ENCODE results near the gene SH3RF3.

The SH3RF3 gene

GRCh38 chr2:109387778-109388469 lies 258.9 kb downstream of the SH3RF3 start:
- Mint-ChIP-seq H3K27me3 (peaks cover 24% of the 10 kb centered on the region), H3K27ac (ENCODE audit: low read depth) (no peak overlapping the region), H3K9me3 (no peaks in the 10 kb centered on the region), H3K4me1 (no peaks in the 10 kb centered on the region), H3K4me3 (no peak overlapping the region), H3K36me3 (ENCODE audit: insufficient read depth) (no peaks in the 10 kb centered on the region)
- DNase-seq (ENCODE audit: low spot score in 2 of 2) (no peak), ATAC-seq (replicated peaks; ENCODE audit: extremely low read depth, poor library complexity, severe bottlenecking) (no peak)

- no peak for DNase-seq (ENCODE audit: low spot score in 2 of 2)
- Mint-ChIP-seq H3K9me3 (no peaks in the 10 kb centered on the region), H3K4me1 (no peaks in the 10 kb centered on the region), H3K4me3 (no peak overlapping the region), H3K27me3 (peaks cover 14% of the 10 kb centered on the region), H3K27ac (ENCODE audit: low read depth) (no peak overlapping the region), H3K36me3 (ENCODE audit: insufficient read depth) (no peaks in the 10 kb centered on the region)
- no peak for ATAC-seq (replicated peaks; ENCODE audit: extremely low read depth, poor library complexity, severe bottlenecking)
These were observed 262.2 kb downstream of the SH3RF3 start for GRCh38 chr2:109391243-109391642.

GRCh38 chr2:109392140-109392539 lies 263.1 kb downstream of the SH3RF3 start:
- H3K9me3 Mint-ChIP-seq, result no peaks in the 10 kb centered on the region
- H3K4me1 Mint-ChIP-seq, result no peaks in the 10 kb centered on the region
- no peak overlapping the region for H3K27ac Mint-ChIP-seq (ENCODE audit: low read depth)
- DNase-seq (ENCODE audit: low spot score in 2 of 2) (no peak), ATAC-seq (replicated peaks; ENCODE audit: extremely low read depth, poor library complexity, severe bottlenecking) (no peak)
- peaks cover 23% of the 10 kb centered on the region for H3K27me3 Mint-ChIP-seq
- H3K4me3 Mint-ChIP-seq, result no peak overlapping the region
- H3K36me3 Mint-ChIP-seq (ENCODE audit: insufficient read depth), result peaks cover 3% of the 10 kb centered on the region

GRCh38 chr2:109392816-109393661 lies 264.0 kb downstream of the SH3RF3 start:
- Mint-ChIP-seq H3K27me3 (peaks cover 32% of the 10 kb centered on the region), H3K4me3 (no peak overlapping the region), H3K4me1 (peaks cover 7% of the 10 kb centered on the region), H3K36me3 (ENCODE audit: insufficient read depth) (peaks cover 3% of the 10 kb centered on the region), H3K27ac (ENCODE audit: low read depth) (no peak overlapping the region), H3K9me3 (no peaks in the 10 kb centered on the region)
- no peak for DNase-seq (ENCODE audit: low spot score in 2 of 2)
- no peak for ATAC-seq (replicated peaks; ENCODE audit: extremely low read depth, poor library complexity, severe bottlenecking)

- Mint-ChIP-seq H3K4me1 (peaks cover 8% of the 10 kb centered on the region), H3K4me3 (no peak overlapping the region), H3K27me3 (peaks cover 38% of the 10 kb centered on the region), H3K36me3 (ENCODE audit: insufficient read depth) (peaks cover 3% of the 10 kb centered on the region), H3K27ac (ENCODE audit: low read depth) (no peak overlapping the region), H3K9me3 (no peaks in the 10 kb centered on the region)
- ATAC-seq (replicated peaks; ENCODE audit: extremely low read depth, poor library complexity, severe bottlenecking) (no peak), DNase-seq (ENCODE audit: low spot score in 2 of 2) (no peak)
These were observed 264.6 kb downstream of the SH3RF3 start for GRCh38 chr2:109393662-109393972.

GRCh38 chr2:109395494-109396201 lies 266.6 kb downstream of the SH3RF3 start:
- no peak overlapping the region for H3K4me3 Mint-ChIP-seq
- ATAC-seq (replicated peaks; ENCODE audit: extremely low read depth, poor library complexity, severe bottlenecking) (no peak), DNase-seq (ENCODE audit: low spot score in 2 of 2) (no peak)
- H3K9me3 Mint-ChIP-seq, result no peaks in the 10 kb centered on the region
- H3K27me3 Mint-ChIP-seq, result peaks cover 35% of the 10 kb centered on the region
- H3K27ac Mint-ChIP-seq (ENCODE audit: low read depth), result no peak overlapping the region
- peaks cover 3% of the 10 kb centered on the region for H3K36me3 Mint-ChIP-seq (ENCODE audit: insufficient read depth)
- peaks cover 8% of the 10 kb centered on the region for H3K4me1 Mint-ChIP-seq

GRCh38 chr2:109396202-109397180 lies 267.5 kb downstream of the SH3RF3 start:
- Mint-ChIP-seq H3K27ac (ENCODE audit: low read depth) (no peak overlapping the region), H3K4me3 (no peak overlapping the region)

GRCh38 chr2:109397893-109398292 lies 268.9 kb downstream of the SH3RF3 start:
- Mint-ChIP-seq H3K9me3 (no peaks in the 10 kb centered on the region), H3K27ac (ENCODE audit: low read depth) (no peak overlapping the region), H3K4me1 (peaks cover 8% of the 10 kb centered on the region), H3K4me3 (no peak overlapping the region), H3K27me3 (peaks cover 32% of the 10 kb centered on the region), H3K36me3 (ENCODE audit: insufficient read depth) (peaks cover 3% of the 10 kb centered on the region)
- DNase-seq (ENCODE audit: low spot score in 2 of 2) (no peak), ATAC-seq (replicated peaks; ENCODE audit: extremely low read depth, poor library complexity, severe bottlenecking) (no peak)

More at GRCh38 chr2:109396202-109397180, 267.5 kb downstream of the SH3RF3 start:
- ATAC-seq (replicated peaks; ENCODE audit: extremely low read depth, poor library complexity, severe bottlenecking) (no peak), DNase-seq (ENCODE audit: low spot score in 2 of 2) (no peak)
- Mint-ChIP-seq H3K27me3 (peaks cover 29% of the 10 kb centered on the region), H3K4me1 (peaks cover 8% of the 10 kb centered on the region), H3K36me3 (ENCODE audit: insufficient read depth) (peaks cover 3% of the 10 kb centered on the region), H3K9me3 (no peaks in the 10 kb centered on the region)

- ATAC-seq (replicated peaks; ENCODE audit: extremely low read depth, poor library complexity, severe bottlenecking) (no peak), DNase-seq (ENCODE audit: low spot score in 2 of 2) (no peak)
- Mint-ChIP-seq H3K36me3 (ENCODE audit: insufficient read depth) (peaks cover 3% of the 10 kb centered on the region), H3K9me3 (no peaks in the 10 kb centered on the region), H3K27me3 (peaks cover 38% of the 10 kb centered on the region), H3K4me3 (no peak overlapping the region), H3K27ac (ENCODE audit: low read depth) (no peak overlapping the region), H3K4me1 (peaks cover 8% of the 10 kb centered on the region)
These were observed 269.5 kb downstream of the SH3RF3 start for GRCh38 chr2:109398366-109399015.

- Mint-ChIP-seq H3K9me3 (no peaks in the 10 kb centered on the region), H3K27me3 (peaks cover 41% of the 10 kb centered on the region), H3K4me3 (no peak overlapping the region), H3K27ac (ENCODE audit: low read depth) (no peak overlapping the region), H3K36me3 (ENCODE audit: insufficient read depth) (peaks cover 3% of the 10 kb centered on the region), H3K4me1 (peaks cover 8% of the 10 kb centered on the region)
- no peak for DNase-seq (ENCODE audit: low spot score in 2 of 2)
- no peak for ATAC-seq (replicated peaks; ENCODE audit: extremely low read depth, poor library complexity, severe bottlenecking)
These were observed 270.1 kb downstream of the SH3RF3 start for GRCh38 chr2:109399066-109399465.

GRCh38 chr2:109400102-109400501 lies 271.1 kb downstream of the SH3RF3 start:
- peaks cover 5% of the 10 kb centered on the region for H3K36me3 Mint-ChIP-seq (ENCODE audit: insufficient read depth)
- H3K4me1 Mint-ChIP-seq, result peaks cover 8% of the 10 kb centered on the region
- no peak for ATAC-seq (replicated peaks; ENCODE audit: extremely low read depth, poor library complexity, severe bottlenecking)
- DNase-seq (ENCODE audit: low spot score in 2 of 2), result no peak
- no peak overlapping the region for H3K27ac Mint-ChIP-seq (ENCODE audit: low read depth)
- no peak overlapping the region for H3K4me3 Mint-ChIP-seq
- peaks cover 47% of the 10 kb centered on the region for H3K27me3 Mint-ChIP-seq
- no peaks in the 10 kb centered on the region for H3K9me3 Mint-ChIP-seq
